HG02938 (cell line): ENCODE results near the gene KCNH4.
"Not testable (repeated sequence)": the region's sequence is repeated elsewhere in the genome, so short reads cannot be mapped to it uniquely, and the experiment has no call there.

Source experiments
- ATAC-seq: cut with Tn5 transposase; IDR thresholded peaks from one replicate; pipeline ENCODE4 v1.9.1; 2021; ENCODE audit warnings: mild to moderate bottlenecking, moderate library complexity; ENCODE audit not compliant: unreplicated experiment

Gene KCNH4

GRCh38 chr17:42197564-42198156, 16.7 kb upstream of the KCNH4 start:
- no peak for ATAC-seq

- no peak for ATAC-seq
Observed at GRCh38 chr17:42193969-42194899, 13.3 kb upstream of the KCNH4 start, which contains the start of gene GHDC. Gene GHDC (minus strand): TSS chr17:42194494. CDS start chr17:42193581, 913 bp downstream.

DNA sequence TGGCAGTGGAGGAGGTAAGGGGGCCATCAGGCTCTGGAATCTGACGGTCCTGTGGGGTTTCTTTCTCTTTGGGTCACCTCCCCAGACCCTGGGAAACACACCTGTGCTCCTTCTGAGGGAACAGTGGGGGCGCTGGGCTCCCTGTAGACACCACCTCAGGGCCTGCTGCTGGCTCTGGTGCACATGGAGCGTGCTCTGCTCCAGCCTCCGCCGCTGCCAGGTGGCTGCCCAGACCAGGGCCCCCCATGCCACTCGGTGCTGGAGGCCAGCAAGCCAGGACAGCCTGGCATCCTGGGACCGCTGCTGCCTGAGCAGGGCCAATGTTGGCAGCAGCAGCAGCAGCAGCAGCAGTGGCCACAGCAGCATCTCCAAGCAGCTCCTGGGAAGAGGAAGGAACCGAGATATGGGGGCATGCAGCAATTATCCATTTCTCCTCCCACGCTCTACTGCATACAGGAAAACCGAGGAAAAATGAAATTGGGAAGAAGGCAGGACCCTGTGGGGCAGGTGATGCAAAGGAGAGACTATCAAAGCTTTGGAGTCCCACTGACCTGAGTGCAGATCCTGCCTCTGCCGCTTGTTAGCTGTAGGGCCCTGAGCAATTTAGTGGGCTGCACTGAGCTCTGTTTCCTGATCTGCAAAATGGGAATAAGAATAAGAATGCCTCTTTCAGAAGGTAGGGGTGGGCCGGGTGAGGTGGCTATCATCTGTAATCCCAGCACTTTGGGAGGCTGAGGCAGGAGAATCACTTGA, 12.4 kb upstream of the KCNH4 start:
- no peak for ATAC-seq

DNA sequence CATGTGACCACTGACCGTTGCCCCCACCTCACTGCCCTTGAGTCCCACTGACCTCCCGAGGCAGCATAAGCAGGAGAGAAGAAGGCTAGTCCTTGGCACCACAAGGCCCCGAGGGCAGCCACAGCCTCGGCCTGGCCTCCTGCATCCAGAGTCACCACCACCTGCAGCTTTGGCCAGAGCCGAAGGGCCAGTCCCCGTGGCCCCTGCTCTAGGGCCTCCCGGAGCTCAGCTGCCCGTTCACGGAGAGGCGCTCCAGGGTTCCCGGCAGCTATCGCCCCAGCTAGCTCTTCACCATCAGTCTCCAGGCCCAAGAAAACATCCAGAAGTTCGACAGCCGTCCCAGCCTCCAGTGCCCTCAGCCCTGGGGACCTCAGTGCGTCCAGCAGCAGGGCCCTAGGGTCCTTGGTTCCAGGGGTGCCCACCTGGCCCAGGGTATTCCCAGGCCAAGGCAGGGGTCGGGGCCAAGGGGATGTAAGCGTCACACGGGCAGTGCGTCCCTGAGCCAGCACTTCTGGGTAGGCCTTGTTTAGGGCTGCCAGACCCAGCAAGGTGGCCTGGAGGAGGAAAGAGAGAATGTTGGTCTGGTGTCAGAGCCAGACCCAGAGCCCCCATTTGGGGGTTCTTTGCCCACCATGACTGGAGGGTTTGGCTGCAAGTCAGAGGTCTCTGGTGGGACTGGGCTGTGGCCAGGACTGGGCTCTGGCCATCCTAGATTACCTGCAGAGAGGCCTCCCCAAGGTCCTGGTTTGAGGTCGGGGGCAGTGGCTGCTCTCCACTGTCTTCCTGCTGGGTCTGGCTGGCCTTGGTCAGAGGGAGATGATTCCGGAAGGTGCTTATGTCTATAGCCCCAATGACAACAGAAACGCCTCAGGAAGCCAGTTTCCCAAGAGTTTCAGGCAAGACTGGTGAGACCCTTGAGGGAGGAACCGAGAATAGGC, 11.5 kb upstream of the KCNH4 start:
- ATAC-seq: no peak

- ATAC-seq: no peak
Observed at GRCh38 chr17:42191275-42191608, 10.3 kb upstream of the KCNH4 start.

- ATAC-seq: no peak
Observed at GRCh38 chr17:42190491-42191274, 9.7 kb upstream of the KCNH4 start.

GRCh38 chr17:42189651-42189965, 8.7 kb upstream of the KCNH4 start:
- no peak for ATAC-seq

DNA sequence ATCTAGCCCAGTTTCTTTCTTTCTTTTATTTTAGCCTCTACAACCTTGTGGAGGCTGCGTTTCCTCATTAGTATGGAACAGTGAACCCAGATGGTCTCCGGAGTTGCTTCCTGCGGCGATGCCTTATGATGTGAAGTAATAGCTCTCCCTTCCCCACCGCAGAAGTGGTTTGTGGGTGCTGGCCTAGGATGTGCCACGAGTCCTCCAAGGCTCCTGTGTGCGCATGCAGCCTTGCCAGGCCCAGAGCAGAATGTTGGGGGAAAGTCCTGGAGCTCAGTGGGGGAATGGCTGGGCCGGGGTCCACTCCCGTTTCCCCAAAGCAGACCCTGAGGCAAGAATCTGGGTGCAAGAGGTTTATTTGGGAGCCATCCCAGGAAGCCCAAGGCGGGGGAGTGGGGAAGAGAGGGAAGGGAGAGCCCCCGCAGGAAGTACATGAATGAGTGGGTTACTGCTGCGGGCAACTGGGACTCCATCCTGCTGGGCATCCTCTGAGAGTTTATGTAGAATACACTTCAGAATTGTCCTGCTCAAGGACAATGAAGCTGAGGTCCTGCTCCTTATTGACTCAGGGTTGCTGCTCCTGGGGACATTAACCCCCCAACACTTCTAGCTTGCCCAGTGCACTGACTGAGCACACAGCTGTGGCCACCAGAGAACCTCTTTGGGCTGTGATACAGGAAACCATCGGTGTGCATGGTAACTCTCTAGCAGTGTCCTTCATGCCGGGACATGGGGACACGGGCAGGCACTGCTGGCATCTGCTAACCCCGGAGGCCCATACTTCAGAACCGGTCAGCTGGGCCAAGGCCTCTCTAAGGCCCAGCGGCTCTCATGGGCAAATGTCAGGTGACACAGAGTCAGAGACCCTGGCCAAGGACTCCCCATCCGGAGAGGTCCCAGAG, 8.1 kb upstream of the KCNH4 start:
- ATAC-seq: no peak

GRCh38 chr17:42187833-42188232, 6.9 kb upstream of the KCNH4 start:
- no peak for ATAC-seq

DNA sequence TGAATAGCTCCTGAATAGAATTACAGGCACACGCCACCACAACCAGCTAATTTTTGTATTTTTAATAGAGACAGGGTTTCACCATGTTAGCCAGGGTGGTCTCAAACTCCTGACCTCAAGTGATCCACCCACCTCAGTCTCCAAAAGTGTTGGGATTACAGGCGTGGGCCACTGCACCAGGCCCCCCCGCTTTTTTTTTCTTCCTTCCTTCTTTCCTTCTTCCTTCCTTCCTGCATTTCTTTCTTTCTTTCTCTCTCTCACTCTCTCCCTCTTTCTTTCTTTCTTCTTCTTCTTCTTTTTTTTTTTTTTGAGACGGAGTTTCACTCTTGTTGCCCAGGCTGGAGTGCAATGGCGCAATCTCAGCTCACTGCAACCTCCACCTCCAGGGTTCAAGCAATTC, 5.2 kb upstream of the KCNH4 start:
- ATAC-seq: not testable (repeated sequence)

DNA sequence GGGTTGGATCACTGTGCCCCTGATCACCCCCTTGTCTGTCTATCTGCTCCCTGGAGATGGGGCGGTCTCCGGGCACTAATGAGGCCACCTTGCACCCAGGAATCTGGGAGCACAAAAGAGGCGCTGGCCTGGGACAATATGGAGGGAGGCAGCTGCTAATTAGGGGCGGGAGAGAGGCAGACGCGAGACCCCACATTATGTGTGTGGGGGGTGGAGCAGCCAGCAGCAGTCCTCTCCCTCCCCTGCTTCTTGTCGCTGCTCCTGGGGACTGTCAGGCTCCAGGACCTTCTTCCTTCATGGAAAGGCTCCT, 4.6 kb upstream of the KCNH4 start:
- no peak for ATAC-seq

DNA sequence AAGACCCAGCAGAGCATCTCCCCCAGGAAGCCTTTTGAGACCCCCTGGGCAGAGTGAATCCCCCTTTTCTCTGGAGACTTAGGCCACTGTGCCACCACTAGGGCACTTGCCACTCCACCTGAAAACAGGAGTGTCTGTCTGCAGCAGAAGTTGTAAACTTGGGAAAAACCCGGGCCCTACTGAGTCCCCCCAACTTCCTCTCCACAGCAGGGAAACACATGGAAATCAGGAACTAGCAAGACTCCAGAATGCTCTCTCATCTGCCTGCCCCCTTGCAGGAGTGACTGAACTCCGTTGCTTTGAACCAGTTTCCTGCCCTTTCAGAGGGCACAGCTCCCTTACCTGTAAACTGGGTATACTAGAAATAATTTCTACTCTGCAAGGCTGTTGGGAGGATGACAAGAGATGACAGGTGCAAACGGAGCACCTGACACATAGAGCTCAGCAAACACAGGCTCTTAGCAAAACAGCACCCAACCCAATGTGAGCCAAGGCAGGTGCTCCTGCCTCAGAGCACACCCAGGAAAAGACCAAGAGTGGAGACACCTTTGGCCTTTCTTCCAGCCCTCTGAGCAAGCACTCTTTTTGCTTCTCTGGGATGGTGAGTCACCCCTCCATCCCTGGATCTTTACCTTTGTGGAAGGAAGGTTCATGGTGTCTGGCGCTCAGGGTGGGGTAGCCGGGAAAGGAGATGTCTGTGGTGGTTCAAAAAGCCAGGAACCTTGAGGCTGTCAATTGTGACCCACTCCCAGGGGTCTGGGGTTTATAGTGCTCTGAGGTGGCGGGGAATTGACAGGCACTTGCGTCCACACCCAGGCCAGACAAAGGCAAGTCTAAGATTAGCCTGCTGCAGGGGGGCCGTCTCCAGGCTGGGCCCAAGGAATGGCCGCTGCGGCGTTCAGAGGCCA, 4.0 kb upstream of the KCNH4 start, which contains the start of gene HCRT:
Gene HCRT, minus strand, starts transcription at position 740 of the 908 bp plus-strand sequence. Its CDS starts 87 bp downstream, at position 653.
- no peak for ATAC-seq

- no peak for ATAC-seq
Observed at GRCh38 chr17:42183741-42184711, 3.1 kb upstream of the KCNH4 start.

DNA sequence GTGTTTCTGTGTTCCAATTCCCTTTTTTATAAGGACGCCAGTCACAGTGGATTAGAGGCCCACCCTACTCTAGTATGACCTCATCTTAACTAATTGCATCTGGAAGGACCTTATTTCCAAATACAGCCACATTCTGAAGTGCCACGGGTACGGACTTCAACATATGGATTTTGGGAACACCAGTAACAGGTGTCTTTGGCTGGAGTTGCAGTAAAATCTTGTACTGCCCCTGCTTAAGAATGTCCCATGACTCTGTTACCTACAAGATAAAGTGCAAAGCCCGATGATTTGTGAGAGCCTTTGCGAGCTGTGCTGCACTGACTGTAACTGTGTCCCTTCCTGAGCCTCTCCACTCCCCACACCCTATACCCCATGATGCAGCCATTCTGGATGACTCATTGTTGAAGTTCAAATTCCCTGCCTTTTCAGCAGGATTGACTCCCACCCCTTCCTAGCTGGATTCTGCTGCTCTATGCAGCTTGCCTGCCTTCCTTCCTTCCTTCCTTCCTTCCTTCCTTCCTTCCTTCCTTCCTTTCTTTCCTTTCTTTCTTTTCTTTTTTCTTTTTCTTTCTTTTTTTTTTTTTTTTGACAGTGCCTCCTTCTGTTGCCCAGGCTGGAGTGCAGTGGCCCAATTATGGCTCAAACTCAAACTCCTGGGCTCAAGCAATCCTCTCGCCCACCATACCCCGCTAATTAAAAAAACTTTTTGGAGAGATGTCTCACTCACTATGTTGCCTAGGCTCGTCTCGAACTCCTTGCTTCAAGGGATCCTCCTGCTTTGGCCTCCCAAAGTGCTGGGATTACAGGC, 2.2 kb upstream of the KCNH4 start:
- ATAC-seq: no peak

DNA sequence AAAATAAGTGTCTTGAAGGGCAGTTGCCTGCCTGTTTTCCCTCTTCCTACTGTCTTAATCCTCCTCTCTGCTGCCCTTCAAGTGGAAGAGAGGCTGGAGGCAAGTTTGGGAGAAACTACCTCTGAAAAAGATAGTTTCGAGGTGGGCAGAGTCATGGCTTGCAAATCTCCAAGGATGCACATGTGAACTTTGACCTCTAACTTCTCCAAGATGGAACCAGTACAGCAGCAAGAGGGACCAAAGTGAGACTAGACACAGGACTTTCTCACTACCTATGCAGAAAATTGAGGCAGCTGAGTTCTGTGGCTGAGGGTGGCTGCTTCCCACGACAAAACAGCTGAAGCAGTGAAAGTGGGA, 887 bp upstream of the KCNH4 start:
- no peak for ATAC-seq

DNA sequence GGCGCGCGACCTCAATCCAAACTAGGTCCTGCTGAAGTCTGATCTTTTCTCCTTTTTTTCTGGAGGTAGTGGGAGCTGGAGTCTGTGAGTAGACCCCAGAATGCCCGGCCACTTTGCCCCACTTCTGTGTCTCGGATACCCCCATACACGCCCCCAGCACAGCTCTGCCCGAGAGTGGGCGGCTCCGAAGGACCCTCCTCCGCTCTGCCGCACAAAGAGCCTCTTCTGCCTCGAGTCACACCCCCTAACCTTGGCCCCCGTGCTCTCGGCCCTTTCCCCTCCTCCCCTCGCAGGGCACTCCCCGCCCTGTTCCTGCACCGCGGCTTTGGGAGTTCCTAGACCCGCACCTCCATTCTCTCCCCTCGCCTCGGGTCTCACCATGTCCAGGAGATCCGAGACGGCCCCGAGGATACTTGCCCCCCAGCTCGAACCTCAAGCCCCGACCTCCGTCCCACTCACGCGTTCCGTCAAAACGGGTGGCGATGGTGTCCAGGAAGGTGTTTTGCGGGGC, 476 bp downstream of the KCNH4 start:
- no peak for ATAC-seq
